GM12878 (cell line): ENCODE measurements around the gene PPARA. TPM values are rescaled to one million over a fixed set of nuclear protein-coding genes. Genes with fewer than 3 reads are reported as not detected.

Experiments
- ATAC-seq: fragments of 200-7000 bp; cut with Tn5 transposase; 3 replicates; pipeline ENCODE4 v1.9.1; 2020; ENCODE audit warnings: mild to moderate bottlenecking, moderate library complexity
- BruUV-seq: library from RNA; stranded (reverse); fragments of 400-500 nt; replicated peaks from 2 replicates; lab custom pipeline; 2021; lab: Mats Ljungman, UMichigan
- CTCF ChIA-PET: fragments of 300-600 bp; sonication (Branson Sonifier 250); formaldehyde crosslinking; extraction: SDS; loops from one replicate; lab custom pipeline; 2021; ENCODE audit warnings: inconsistent platforms; lab: Yijun Ruan, JAX
- POLR2A ChIA-PET: fragments of 350-600 bp; formaldehyde crosslinking; extraction: SDS; loops from one replicate; lab custom pipeline; 2021; ENCODE audit warnings: inconsistent platforms; lab: Charles Lee
- RAD21 ChIA-PET: fragments of 300-600 bp; sonication (Branson Sonifier 250); formaldehyde crosslinking; loops from one replicate; lab custom pipeline; 2023; ENCODE audit warnings: antibody characterized with exemption; ENCODE audit not compliant: unreplicated experiment; lab: Charles Lee
- SMC1A ChIA-PET: fragments of 300-600 bp; sonication (Branson Sonifier 250); formaldehyde crosslinking; loops from one replicate; lab custom pipeline; 2023; ENCODE audit not compliant: unreplicated experiment, uncharacterized antibody; lab: Charles Lee
- DNase-seq: peaks from one replicate; pipeline ENCODE4 v3.0.0-alpha.2; 2011; ENCODE audit warnings: low read depth, low spot score
- FAIRE-seq: peaks from 3 replicates; lab custom pipeline; 2011; peaks lifted over from hg19 to GRCh38; lab: Jason Lieb, UNC
- H2AFZ ChIP-seq: 2 replicates; pipeline ENCODE4 v1.6.0; 2011; ENCODE audit warnings: low read depth, low read length, control low read depth; ENCODE audit not compliant: control insufficient read depth
- H3K27ac ChIP-seq: 2 replicates; pipeline ENCODE4 v1.5.1; 2011; ENCODE audit warnings: control low read depth; ENCODE audit not compliant: control insufficient read depth, insufficient read depth
- H3K27me3 ChIP-seq, 2 experiments: replicated peaks in 1 of 2; 2 replicates each; pipeline versions ENCODE4 v1.6.0 to v1.6.1; 2011; ENCODE audit warnings: low read length in 1 of 2; ENCODE audit not compliant: control insufficient read depth in 2 of 2, insufficient read depth in 2 of 2
- H3K36me3 ChIP-seq, 2 experiments: 2 replicates each; pipeline ENCODE4 v1.5.1; 2011; ENCODE audit warnings: low read length in 1 of 2; ENCODE audit not compliant: control insufficient read depth in 2 of 2, insufficient read depth in 2 of 2
- H3K4me1 ChIP-seq: 2 replicates; pipeline ENCODE4 v1.6.1; 2011; ENCODE audit warnings: mild to moderate bottlenecking, low read length, moderate library complexity, mixed read lengths; ENCODE audit not compliant: control insufficient read depth, insufficient read depth
- H3K4me2 ChIP-seq: 2 replicates; pipeline ENCODE4 v1.6.0; 2011; ENCODE audit warnings: control low read depth; ENCODE audit not compliant: control insufficient read depth, insufficient read depth
- H3K4me3 ChIP-seq: fragments of 200-600 bp; sonication (generic); 2 replicates; pipeline ENCODE4 v1.5.1; 2016
- H3K79me2 ChIP-seq: 2 replicates; pipeline ENCODE4 v1.6.0; 2011; ENCODE audit warnings: low read length; ENCODE audit not compliant: control insufficient read depth, insufficient read depth
- H3K9ac ChIP-seq: 2 replicates; pipeline ENCODE4 v1.8.0; 2011; ENCODE audit warnings: low read length, control low read depth, mixed read lengths; ENCODE audit not compliant: control insufficient read depth, insufficient read depth
- H3K9me3 ChIP-seq: replicated peaks from 3 replicates; pipeline ENCODE4 v1.5.1; 2011; ENCODE audit warnings: mild to moderate bottlenecking, low read length; ENCODE audit not compliant: control insufficient read depth, insufficient read depth
- H4K20me1 ChIP-seq: 2 replicates; pipeline ENCODE4 v1.6.0; 2011; ENCODE audit not compliant: control insufficient read depth, insufficient read depth
- BHLHE40 ChIP-seq, 2 experiments: fragments of 450-650 bp in 1 of 2; IDR thresholded peaks; 2 replicates each; pipeline ENCODE4 v1.6.1; 2011 to 2017; ENCODE audit warnings: low read depth in 2 of 2, borderline replicate concordance in 1 of 2, improper control_type of control experiment in 1 of 2, low read length in 1 of 2, mild to moderate bottlenecking in 1 of 2
- EZH2 ChIP-seq: IDR thresholded peaks from 2 replicates; pipeline ENCODE4 v1.6.1; 2012; ENCODE audit warnings: low read depth, mild to moderate bottlenecking, control low read depth, inconsistent platforms, low read length, borderline replicate concordance; ENCODE audit not compliant: control insufficient read depth
- MAX ChIP-seq: IDR thresholded peaks from 2 replicates; pipeline ENCODE4 v1.6.1; 2012; ENCODE audit warnings: low read depth, low read length, improper control_type of control experiment
- NFYB ChIP-seq: IDR thresholded peaks from 2 replicates; pipeline ENCODE4 v1.6.1; 2011; ENCODE audit warnings: low read depth, mild to moderate bottlenecking, low read length, improper control_type of control experiment, moderate library complexity; ENCODE audit not compliant: insufficient read depth
- NR2C2 ChIP-seq: IDR thresholded peaks from 2 replicates; pipeline ENCODE4 v1.6.1; 2011; ENCODE audit warnings: borderline replicate concordance, low read depth; ENCODE audit not compliant: control insufficient read depth, insufficient read length
- NRF1 ChIP-seq: conservative IDR thresholded peaks from 2 replicates; pipeline ENCODE4 v1.6.1; 2011; ENCODE audit warnings: mild to moderate bottlenecking, low read depth, low read length, improper control_type of control experiment
- RAD51 ChIP-seq: fragments of 450-650 bp; IDR thresholded peaks from 2 replicates; pipeline ENCODE4 v1.6.1; 2016; ENCODE audit warnings: moderate library complexity, mild to moderate bottlenecking, inconsistent platforms
- RELA ChIP-seq: fragments of 450-650 bp; IDR thresholded peaks from 2 replicates; pipeline ENCODE4 v1.8.0; 2014; ENCODE audit warnings: borderline replicate concordance; ENCODE audit not compliant: partially characterized antibody
- RELB ChIP-seq: fragments of 450-650 bp; IDR thresholded peaks from 2 replicates; pipeline ENCODE4 v1.6.1; 2017; ENCODE audit warnings: low read depth, mild to moderate bottlenecking, moderate library complexity
- SMAD1 ChIP-seq: fragments of 450-650 bp; IDR thresholded peaks from 2 replicates; pipeline ENCODE4 v1.6.1; 2018; ENCODE audit warnings: mild to moderate bottlenecking, low read depth; ENCODE audit not compliant: partially characterized antibody
- STAT3 ChIP-seq: IDR thresholded peaks from 2 replicates; pipeline ENCODE4 v1.6.1; 2011; ENCODE audit warnings: low read depth, low read length, improper control_type of control experiment
- TAF1 ChIP-seq: IDR thresholded peaks from 2 replicates; pipeline ENCODE4 v1.6.1; 2011; ENCODE audit warnings: mild to moderate bottlenecking, low read depth, low read length, borderline replicate concordance
- USF1 ChIP-seq: IDR thresholded peaks from 2 replicates; pipeline ENCODE4 v1.6.1; 2011; ENCODE audit warnings: borderline replicate concordance, low read depth, mild to moderate bottlenecking, moderate library complexity, mixed read lengths, low read length; ENCODE audit not compliant: insufficient read depth; ENCODE audit errors: extremely low read length
- WGBS: methylation state at CpG from one replicate; pipeline ENCODE4 v1.1.6; 2016; ENCODE audit warnings: low lambda C conversion rate; ENCODE audit not compliant: insufficient replicate concordance, insufficient coverage; ENCODE audit errors: missing lambda C conversion rate; 5-methylcytosine and 5-hydroxymethylcytosine counted together
- in situ Hi-C: fragments of 300-500 bp; cut with MboI; formaldehyde crosslinking; loops from 9 replicates; pipeline ENCODE4 v1.14.3; 2018; ENCODE audit warnings: mixed read lengths
- intact Hi-C: fragments of 100-400 bp; cut with micrococcal nuclease; formaldehyde crosslinking; loops from one replicate; pipeline ENCODE4 v1.14.2; 2022; ENCODE audit not compliant: unreplicated experiment
- polyA plus RNA-seq, 11 experiments: library from polyadenylated mRNA; depleted of rRNA in 4 of 11; unstranded in 6 of 11; stranded (reverse) in 5 of 11; fragments of >200 nt; fragmentation: Nextera tagmentation in 4 of 11; fragmentation: Illumina TruSeq in 1 of 11; extraction: Ambion mirVana in 4 of 11; extraction: Trizol in 1 of 11; gene quantifications; 1 replicate in 1 of 11; 2 replicates in 10 of 11; pipeline versions ENCODE4 v1.2.1 to v1.2.3, GENCODE V29; 2011 to 2016; ENCODE audit warnings: inconsistent platforms in 2 of 11, missing spikeins in 2 of 11, low read depth in 1 of 11
- total RNA-seq, 4 experiments: library from RNA; depleted of rRNA in 3 of 4; stranded (reverse); fragments of >200 nt in 3 of 4; fragmentation: Illumina TruSeq in 1 of 4; extraction: Trizol in 1 of 4; gene quantifications; 2 replicates each; pipeline versions ENCODE4 v1.2.1 to v1.2.3, GENCODE V29; 2013 to 2021

Gene PPARA
- total and polyA plus RNA-seq, 10 of the 15 experiments (the other 5 are each of a cell fraction or from before 2014, with no cell fraction given): 0.72 to 10.4 (median 4.6) TPM

GRCh38 chr22:46187862-46188261 is 37.5 kb downstream of the PPARA start:
- in situ Hi-C loops: no loop called here
- Histone ChIP-seq H3K36me3 (no peaks in the 10 kb centered on the region; a peak in 1 of 4 replicates), H3K27ac (no peak overlapping the region), H3K4me2 (no peak overlapping the region), H3K4me1 (no peaks in the 10 kb centered on the region), H3K79me2 (no peaks in the 10 kb centered on the region), H3K4me3 (no peak overlapping the region), H2AFZ (no peak overlapping the region), H3K27me3 (no peaks in the 10 kb centered on the region), H4K20me1 (no peaks in the 10 kb centered on the region), H3K9ac (no peak overlapping the region), H3K9me3 (no peaks in the 10 kb centered on the region)
- no TSS peak for BruUV-seq
- ATAC-seq: no peak
- TF ChIP-seq NR2C2: no peak
- no peak for TF ChIP-seq NFYB
- no peak for TF ChIP-seq EZH2
- TF ChIP-seq STAT3: no peak
- no peak for TF ChIP-seq NRF1
- TF ChIP-seq RAD51: no peak
- TF ChIP-seq TAF1: no peak
- TF ChIP-seq MAX: no peak
- TF ChIP-seq RELA: no peak
- no peak for TF ChIP-seq USF1
- TF ChIP-seq SMAD1: no peak
- TF ChIP-seq RELB: no peak
- TF ChIP-seq BHLHE40 (IDR thresholded peaks at IDR 0.05; ENCODE audit: borderline replicate concordance in 1 of 2, low read depth in 2 of 2, low read length in 1 of 2): no peak
- intact Hi-C loops: no loop called here
- FAIRE-seq: no peak
- ChIA-PET SMC1A (no interaction called here), POLR2A (no interaction called here), CTCF (no interaction called here), RAD21 (no interaction called here)
- no peak for DNase-seq
- WGBS: 100% methylated on average over 3 of the region's 3 CpGs
